Activated CD8-positive, alpha-beta memory T cell treated with anti-CD3 and anti-CD28 coated beads, Interleukin-2, amount 50 U/mL, for 1 hour (primary cell): ENCODE results near the gene CDKAL1.

ENCODE experiments used
- DNase-seq: peaks from one replicate; pipeline ENCODE4 v3.0.0-alpha.2; 2020; ENCODE audit errors: extremely low read depth

Gene CDKAL1

GRCh38 chr6:21140966-21141365 lies 606.7 kb downstream of the CDKAL1 start:
- no peak for DNase-seq

- no peak for DNase-seq
These were observed 607.5 kb downstream of the CDKAL1 start for GRCh38 chr6:21141616-21142303.

GRCh38 chr6:21142741-21143140 lies 608.5 kb downstream of the CDKAL1 start:
- no peak for DNase-seq

- no peak for DNase-seq
These were observed 609.4 kb downstream of the CDKAL1 start for GRCh38 chr6:21143645-21144044.

GRCh38 chr6:21144928-21145327 lies 610.7 kb downstream of the CDKAL1 start:
- no peak for DNase-seq

GRCh38 chr6:21147995-21148394 lies 613.7 kb downstream of the CDKAL1 start:
- DNase-seq: no peak

- DNase-seq: no peak
These were observed 615.2 kb downstream of the CDKAL1 start for GRCh38 chr6:21149470-21149869.

- DNase-seq: no peak
These were observed 616.4 kb downstream of the CDKAL1 start for GRCh38 chr6:21150667-21151066.

GRCh38 chr6:21151119-21151518 lies 616.9 kb downstream of the CDKAL1 start:
- no peak for DNase-seq

- DNase-seq: no peak
These were observed 617.3 kb downstream of the CDKAL1 start for GRCh38 chr6:21151530-21151929.

GRCh38 chr6:21157186-21157929 lies 623.1 kb downstream of the CDKAL1 start:
- DNase-seq: no peak

GRCh38 chr6:21158149-21158548 lies 623.9 kb downstream of the CDKAL1 start:
- no peak for DNase-seq

- DNase-seq: no peak
These were observed 624.6 kb downstream of the CDKAL1 start for GRCh38 chr6:21158873-21159272.

- no peak for DNase-seq
These were observed 625.2 kb downstream of the CDKAL1 start for GRCh38 chr6:21159465-21159864.

GRCh38 chr6:21161707-21162106 lies 627.5 kb downstream of the CDKAL1 start:
- no peak for DNase-seq

- no peak for DNase-seq
These were observed 629.0 kb downstream of the CDKAL1 start for GRCh38 chr6:21163110-21163837.

- DNase-seq: no peak
These were observed 629.6 kb downstream of the CDKAL1 start for GRCh38 chr6:21163838-21164180.

GRCh38 chr6:21164768-21165326 lies 630.6 kb downstream of the CDKAL1 start:
- no peak for DNase-seq

- DNase-seq: no peak
These were observed 632.5 kb downstream of the CDKAL1 start for GRCh38 chr6:21166754-21167153.

- DNase-seq: no peak
These were observed 633.5 kb downstream of the CDKAL1 start for GRCh38 chr6:21167790-21168189.

GRCh38 chr6:21171801-21172200 lies 637.5 kb downstream of the CDKAL1 start:
- no peak for DNase-seq

GRCh38 chr6:21173031-21173430 lies 638.8 kb downstream of the CDKAL1 start:
- no peak for DNase-seq

GRCh38 chr6:21173678-21174077 lies 639.4 kb downstream of the CDKAL1 start:
- no peak for DNase-seq
